GM12878 (cell line): ENCODE measurements around the gene PRR13. TPM values are rescaled to one million over a fixed set of nuclear protein-coding genes. Genes with fewer than 3 reads are reported as not detected.
A peak's percentile ranks its signal among the peaks of the same experiment; 100 is the strongest.

Experiments
- ATAC-seq: fragments of 200-7000 bp; cut with Tn5 transposase; 3 replicates; pipeline ENCODE4 v1.9.1; 2020; ENCODE audit warnings: mild to moderate bottlenecking, moderate library complexity
- BruUV-seq: library from RNA; stranded (reverse); fragments of 400-500 nt; replicated peaks from 2 replicates; lab custom pipeline; 2021; lab: Mats Ljungman, UMichigan
- CTCF ChIA-PET: fragments of 300-600 bp; sonication (Branson Sonifier 250); formaldehyde crosslinking; extraction: SDS; loops from one replicate; lab custom pipeline; 2021; ENCODE audit warnings: inconsistent platforms; lab: Yijun Ruan, JAX
- POLR2A ChIA-PET: fragments of 350-600 bp; formaldehyde crosslinking; extraction: SDS; loops from one replicate; lab custom pipeline; 2021; ENCODE audit warnings: inconsistent platforms; lab: Charles Lee
- RAD21 ChIA-PET: fragments of 300-600 bp; sonication (Branson Sonifier 250); formaldehyde crosslinking; loops from one replicate; lab custom pipeline; 2023; ENCODE audit warnings: antibody characterized with exemption; ENCODE audit not compliant: unreplicated experiment; lab: Charles Lee
- SMC1A ChIA-PET: fragments of 300-600 bp; sonication (Branson Sonifier 250); formaldehyde crosslinking; loops from one replicate; lab custom pipeline; 2023; ENCODE audit not compliant: unreplicated experiment, uncharacterized antibody; lab: Charles Lee
- DNase-seq: peaks from one replicate; pipeline ENCODE4 v3.0.0-alpha.2; 2011; ENCODE audit warnings: low read depth, low spot score
- FAIRE-seq: peaks from 3 replicates; lab custom pipeline; 2011; peaks lifted over from hg19 to GRCh38; lab: Jason Lieb, UNC
- H2AFZ ChIP-seq: 2 replicates; pipeline ENCODE4 v1.6.0; 2011; ENCODE audit warnings: low read depth, low read length, control low read depth; ENCODE audit not compliant: control insufficient read depth
- H3K27ac ChIP-seq: 2 replicates; pipeline ENCODE4 v1.5.1; 2011; ENCODE audit warnings: control low read depth; ENCODE audit not compliant: control insufficient read depth, insufficient read depth
- H3K27me3 ChIP-seq, 2 experiments: replicated peaks in 1 of 2; 2 replicates each; pipeline versions ENCODE4 v1.6.0 to v1.6.1; 2011; ENCODE audit warnings: low read length in 1 of 2; ENCODE audit not compliant: control insufficient read depth in 2 of 2, insufficient read depth in 2 of 2
- H3K36me3 ChIP-seq, 2 experiments: 2 replicates each; pipeline ENCODE4 v1.5.1; 2011; ENCODE audit warnings: low read length in 1 of 2; ENCODE audit not compliant: control insufficient read depth in 2 of 2, insufficient read depth in 2 of 2
- H3K4me1 ChIP-seq: 2 replicates; pipeline ENCODE4 v1.6.1; 2011; ENCODE audit warnings: mild to moderate bottlenecking, low read length, moderate library complexity, mixed read lengths; ENCODE audit not compliant: control insufficient read depth, insufficient read depth
- H3K4me2 ChIP-seq: 2 replicates; pipeline ENCODE4 v1.6.0; 2011; ENCODE audit warnings: control low read depth; ENCODE audit not compliant: control insufficient read depth, insufficient read depth
- H3K4me3 ChIP-seq: fragments of 200-600 bp; sonication (generic); 2 replicates; pipeline ENCODE4 v1.5.1; 2016
- H3K79me2 ChIP-seq: 2 replicates; pipeline ENCODE4 v1.6.0; 2011; ENCODE audit warnings: low read length; ENCODE audit not compliant: control insufficient read depth, insufficient read depth
- H3K9ac ChIP-seq: 2 replicates; pipeline ENCODE4 v1.8.0; 2011; ENCODE audit warnings: low read length, control low read depth, mixed read lengths; ENCODE audit not compliant: control insufficient read depth, insufficient read depth
- H3K9me3 ChIP-seq: replicated peaks from 3 replicates; pipeline ENCODE4 v1.5.1; 2011; ENCODE audit warnings: mild to moderate bottlenecking, low read length; ENCODE audit not compliant: control insufficient read depth, insufficient read depth
- H4K20me1 ChIP-seq: 2 replicates; pipeline ENCODE4 v1.6.0; 2011; ENCODE audit not compliant: control insufficient read depth, insufficient read depth
- CEBPZ ChIP-seq: fragments of 150-350 bp; IDR thresholded peaks from 2 replicates; pipeline ENCODE4 v1.6.1; 2016; ENCODE audit warnings: low read depth, low read length
- CHD2 ChIP-seq: IDR thresholded peaks from 2 replicates; pipeline ENCODE4 v1.6.1; 2011; ENCODE audit warnings: low read depth, low read length, improper control_type of control experiment, borderline replicate concordance
- HCFC1 ChIP-seq: fragments of 150-350 bp; IDR thresholded peaks from 2 replicates; pipeline ENCODE4 v1.6.1; 2014; ENCODE audit warnings: low read length
- KAT2A ChIP-seq: conservative IDR thresholded peaks from 2 replicates; pipeline ENCODE4 v1.6.1; 2011; ENCODE audit warnings: low read depth, low read length; ENCODE audit not compliant: control insufficient read depth
- MEF2B ChIP-seq: fragments of 450-650 bp; IDR thresholded peaks from 2 replicates; pipeline ENCODE4 v1.6.1; 2018; ENCODE audit warnings: mild to moderate bottlenecking, moderate library complexity; ENCODE audit not compliant: partially characterized antibody, poor library complexity, severe bottlenecking
- NR2F1 ChIP-seq: fragments of 450-650 bp; conservative IDR thresholded peaks from 2 replicates; pipeline ENCODE4 v1.6.1; 2017; ENCODE audit warnings: mild to moderate bottlenecking
- POLR2AphosphoS5 ChIP-seq: IDR thresholded peaks from 2 replicates; pipeline ENCODE4 v1.6.1; 2011; ENCODE audit warnings: mild to moderate bottlenecking, low read length, inconsistent platforms
- SREBF1 ChIP-seq: IDR thresholded peaks from 2 replicates; pipeline ENCODE4 v1.6.1; 2012; ENCODE audit warnings: mild to moderate bottlenecking, low read length
- STAT3 ChIP-seq: IDR thresholded peaks from 2 replicates; pipeline ENCODE4 v1.6.1; 2011; ENCODE audit warnings: low read depth, low read length, improper control_type of control experiment
- SUPT20H ChIP-seq: IDR thresholded peaks from 2 replicates; pipeline ENCODE4 v1.6.1; 2011; ENCODE audit warnings: low read depth, mild to moderate bottlenecking, low read length, moderate library complexity, borderline replicate concordance; ENCODE audit not compliant: control insufficient read depth
- TAF1 ChIP-seq: IDR thresholded peaks from 2 replicates; pipeline ENCODE4 v1.6.1; 2011; ENCODE audit warnings: mild to moderate bottlenecking, low read depth, low read length, borderline replicate concordance
- ZNF24 ChIP-seq: fragments of 450-650 bp; IDR thresholded peaks from 2 replicates; pipeline ENCODE4 v1.6.1; 2017; ENCODE audit warnings: antibody characterized with exemption, mild to moderate bottlenecking
- WGBS: methylation state at CpG from one replicate; pipeline ENCODE4 v1.1.6; 2016; ENCODE audit warnings: low lambda C conversion rate; ENCODE audit not compliant: insufficient replicate concordance, insufficient coverage; ENCODE audit errors: missing lambda C conversion rate; 5-methylcytosine and 5-hydroxymethylcytosine counted together
- in situ Hi-C: fragments of 300-500 bp; cut with MboI; formaldehyde crosslinking; loops from 9 replicates; pipeline ENCODE4 v1.14.3; 2018; ENCODE audit warnings: mixed read lengths
- intact Hi-C: fragments of 100-400 bp; cut with micrococcal nuclease; formaldehyde crosslinking; loops from one replicate; pipeline ENCODE4 v1.14.2; 2022; ENCODE audit not compliant: unreplicated experiment
- polyA plus RNA-seq, 11 experiments: library from polyadenylated mRNA; depleted of rRNA in 4 of 11; unstranded in 6 of 11; stranded (reverse) in 5 of 11; fragments of >200 nt; fragmentation: Nextera tagmentation in 4 of 11; fragmentation: Illumina TruSeq in 1 of 11; extraction: Ambion mirVana in 4 of 11; extraction: Trizol in 1 of 11; gene quantifications; 1 replicate in 1 of 11; 2 replicates in 10 of 11; pipeline versions ENCODE4 v1.2.1 to v1.2.3, GENCODE V29; 2011 to 2016; ENCODE audit warnings: inconsistent platforms in 2 of 11, missing spikeins in 2 of 11, low read depth in 1 of 11
- total RNA-seq, 4 experiments: library from RNA; depleted of rRNA in 3 of 4; stranded (reverse); fragments of >200 nt in 3 of 4; fragmentation: Illumina TruSeq in 1 of 4; extraction: Trizol in 1 of 4; gene quantifications; 2 replicates each; pipeline versions ENCODE4 v1.2.1 to v1.2.3, GENCODE V29; 2013 to 2021

The PRR13 gene
- total and polyA plus RNA-seq, 10 of the 15 experiments (the other 5 are each of a cell fraction or from before 2014, with no cell fraction given) = 94.2 to 462 (median 276) TPM

DNA sequence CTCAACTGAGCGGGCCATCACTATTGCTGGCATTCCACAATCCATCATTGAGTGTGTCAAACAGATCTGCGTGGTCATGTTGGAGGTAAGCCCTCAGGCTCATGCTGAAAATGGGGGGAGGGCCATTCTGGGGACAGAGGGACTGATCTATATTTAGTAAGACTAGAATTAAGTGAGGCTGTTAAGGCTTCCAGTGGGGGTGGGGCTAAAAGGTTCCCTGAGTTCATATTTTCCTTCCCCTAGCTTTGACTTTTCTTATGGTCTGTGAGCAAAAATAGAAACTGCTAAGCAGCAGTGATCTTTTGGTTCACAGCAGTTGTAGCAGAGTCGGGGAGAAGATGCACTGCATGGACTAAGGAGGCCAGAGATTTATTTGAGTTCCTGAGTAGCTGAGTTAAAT lies 19.5 kb downstream of the PRR13 start:
- Histone ChIP-seq H3K36me3 (peaks cover 28 to 78% of the 10 kb centered on the region in 2 experiments), H3K4me1 (peaks cover 4% of the 10 kb centered on the region), H3K9me3 (no peaks in the 10 kb centered on the region), H3K79me2 (peaks cover 46% of the 10 kb centered on the region), H4K20me1 (peaks cover 21% of the 10 kb centered on the region), H3K4me2 (0 out of 2 replicates have a peak overlapping the region, but pooled peaks have one; percentile 9), H3K27ac (no peak overlapping the region), H2AFZ (no peak overlapping the region), H3K27me3 (no peaks in the 10 kb centered on the region), H3K9ac (no peak overlapping the region), H3K4me3 (no peak overlapping the region)
- no peak for ATAC-seq
- FAIRE-seq = no peak
- ChIA-PET CTCF (interaction anchor here (0.6 kb wide), 1 partner anchor 16 kb away, joined by 3 read pairs; no protein-coding TSS in a partner anchor), RAD21 (no interaction called here), SMC1A (interaction anchor here (0.9 to 1.0 kb wide), 2 partner anchors 9 to 14 kb away, joined by 3 to 4 read pairs; no protein-coding TSS in a partner anchor), POLR2A (no interaction called here)
- intact Hi-C loops (no loop called here), in situ Hi-C loops (no loop called here)
- WGBS = 92% methylated on average over 3 of the region's 3 CpGs
- no peak for DNase-seq
- no peak for TF ChIP-seq STAT3
- TF ChIP-seq POLR2AphosphoS5 = peak; percentile 52
- BruUV-seq = no TSS peak

DNA sequence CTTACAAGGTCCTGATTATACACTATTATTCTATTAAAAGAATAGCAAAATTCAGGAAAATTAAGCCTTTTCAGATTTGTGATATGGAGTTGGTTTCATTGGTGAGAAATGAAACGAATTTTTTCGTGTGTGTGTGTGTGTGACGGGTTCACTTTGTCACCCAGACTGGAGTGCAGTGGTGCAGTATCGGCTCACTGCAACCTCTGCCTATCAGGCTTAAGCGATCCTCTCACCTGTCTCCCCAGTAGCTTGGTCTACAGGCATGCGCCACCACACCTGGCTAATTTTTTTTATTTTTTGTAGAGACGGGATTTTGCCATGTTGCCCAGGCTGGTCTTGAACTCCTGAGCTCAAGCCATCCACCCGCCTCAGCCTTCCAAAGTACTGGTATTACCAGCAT lies 20.1 kb downstream of the PRR13 start:
- ATAC-seq = no peak
- H3K79me2 ChIP-seq = peaks cover 43% of the 10 kb centered on the region
- TF ChIP-seq MEF2B = no peak
- TF ChIP-seq SREBF1 = no peak
- TF ChIP-seq ZNF24 = no peak
- TF ChIP-seq KAT2A = no peak
- TF ChIP-seq CEBPZ = no peak
- TF ChIP-seq TAF1 = no peak
- TF ChIP-seq NR2F1 = no peak
- TF ChIP-seq SUPT20H = no peak
- no peak for TF ChIP-seq CHD2
- no peak for TF ChIP-seq HCFC1
- intact Hi-C loops (no loop called here), in situ Hi-C loops (no loop called here)
- ChIA-PET SMC1A (interaction anchor here (0.9 to 1.0 kb wide), 2 partner anchors 9 to 14 kb away, joined by 3 to 4 read pairs; no protein-coding TSS in a partner anchor), RAD21 (no interaction called here), CTCF (interaction anchor here (0.7 to 1.3 kb wide), 2 partner anchors 8 to 109 kb away, joined by 3 read pairs; no protein-coding TSS in a partner anchor), POLR2A (interaction anchor here (0.6 kb wide), 2 partner anchors 32 to 374 kb away, joined by 3 to 4 read pairs; no protein-coding TSS in a partner anchor)
- no peak for FAIRE-seq
- H3K4me3 ChIP-seq = no peak overlapping the region
- 81% methylated on average over 7 of the region's 8 CpGs for WGBS
- H3K9ac ChIP-seq = no peak overlapping the region
- H4K20me1 ChIP-seq = peaks cover 19% of the 10 kb centered on the region
- peaks cover 31 to 79% of the 10 kb centered on the region in 2 experiments for H3K36me3 ChIP-seq
- no peak overlapping the region for H3K4me2 ChIP-seq
- no peak for DNase-seq
- no peaks in the 10 kb centered on the region for H3K9me3 ChIP-seq
- H3K4me1 ChIP-seq = peaks cover 4% of the 10 kb centered on the region
- H3K27me3 ChIP-seq = no peaks in the 10 kb centered on the region
- H2AFZ ChIP-seq = no peak overlapping the region
- BruUV-seq = no TSS peak
- no peak overlapping the region for H3K27ac ChIP-seq
